GM12892 (cell line): ENCODE measurements around the gene VIPR2.

ENCODE experiments used
- POLR2A ChIP-seq: IDR thresholded peaks from 2 replicates; pipeline ENCODE4 v1.6.1; 2011; ENCODE audit warnings: low read depth, low read length, control low read depth
- POLR2AphosphoS5 ChIP-seq: IDR thresholded peaks from 2 replicates; pipeline ENCODE4 v1.6.1; 2011; ENCODE audit warnings: low read depth, low read length, control low read depth
- TAF1 ChIP-seq: IDR thresholded peaks from 2 replicates; pipeline ENCODE4 v1.6.1; 2011; ENCODE audit warnings: low read depth, mild to moderate bottlenecking, control low read depth, low read length, borderline replicate concordance

DNA sequence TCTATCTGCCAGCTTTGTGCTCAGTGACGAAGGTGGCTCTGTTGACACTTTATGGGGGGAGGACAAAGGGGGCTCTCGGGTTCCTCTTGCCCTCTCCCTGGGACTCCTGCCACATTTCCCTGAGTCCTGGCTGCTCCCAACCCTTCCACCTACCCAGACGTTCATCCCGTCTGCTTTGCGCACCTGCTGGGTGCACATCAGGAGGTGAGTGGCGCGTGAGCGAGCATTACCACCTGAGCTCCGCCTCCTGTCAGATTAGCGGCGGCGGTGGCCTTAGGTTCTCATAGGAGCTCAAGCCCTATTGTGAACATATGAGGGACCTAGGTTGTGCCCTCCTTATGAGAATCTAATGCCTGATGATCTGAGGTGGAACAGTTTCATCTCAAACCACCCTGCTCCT lies 151.1 kb downstream of the VIPR2 start:
- TF ChIP-seq POLR2A (no peak), POLR2AphosphoS5 (no peak), TAF1 (no peak)
